Embryonic facial prominence (tissue), 1 donor: ENCODE measurements around the gene TCERG1L.

Experiments used
- DNase-seq: peaks from one replicate; pipeline ENCODE4 v3.0.0-alpha.2; 2016; ENCODE audit errors: extremely low spot score

The TCERG1L gene

GRCh38 chr10:131124945-131125344, 186.6 kb downstream of the TCERG1L start:
- no peak for DNase-seq

GRCh38 chr10:131123496-131123895, 188.0 kb downstream of the TCERG1L start:
- DNase-seq: no peak

GRCh38 chr10:131121511-131122035, 189.9 kb downstream of the TCERG1L start:
- no peak for DNase-seq

- DNase-seq: no peak
These were observed 191.7 kb downstream of the TCERG1L start for GRCh38 chr10:131119626-131120355.

- no peak for DNase-seq
These were observed 193.9 kb downstream of the TCERG1L start for GRCh38 chr10:131117416-131118212.

- DNase-seq: no peak
These were observed 194.5 kb downstream of the TCERG1L start for GRCh38 chr10:131116991-131117375.

- no peak for DNase-seq
These were observed 195.1 kb downstream of the TCERG1L start for GRCh38 chr10:131116216-131116990.

- no peak for DNase-seq
These were observed 195.7 kb downstream of the TCERG1L start for GRCh38 chr10:131115801-131116200.

- no peak for DNase-seq
These were observed 196.2 kb downstream of the TCERG1L start for GRCh38 chr10:131115321-131115720.

- no peak for DNase-seq
These were observed 196.7 kb downstream of the TCERG1L start for GRCh38 chr10:131114846-131115245.

GRCh38 chr10:131113709-131114291, 197.7 kb downstream of the TCERG1L start:
- DNase-seq: no peak

- DNase-seq: no peak
These were observed 198.4 kb downstream of the TCERG1L start for GRCh38 chr10:131113165-131113564.

- no peak for DNase-seq
These were observed 198.8 kb downstream of the TCERG1L start for GRCh38 chr10:131112691-131113090.

- DNase-seq: no peak
These were observed 199.9 kb downstream of the TCERG1L start for GRCh38 chr10:131111471-131112080.

- DNase-seq: no peak
These were observed 200.5 kb downstream of the TCERG1L start for GRCh38 chr10:131111007-131111406.

- no peak for DNase-seq
These were observed 201.2 kb downstream of the TCERG1L start for GRCh38 chr10:131110241-131110783.

- DNase-seq: no peak
These were observed 201.8 kb downstream of the TCERG1L start for GRCh38 chr10:131109726-131110125.

GRCh38 chr10:131109291-131109690, 202.2 kb downstream of the TCERG1L start:
- no peak for DNase-seq

- no peak for DNase-seq
These were observed 203.6 kb downstream of the TCERG1L start for GRCh38 chr10:131107970-131108369.

- no peak for DNase-seq
These were observed 208.8 kb downstream of the TCERG1L start for GRCh38 chr10:131102676-131103075.

- DNase-seq: no peak
These were observed 209.4 kb downstream of the TCERG1L start for GRCh38 chr10:131102147-131102546.
